GM12878 (cell line): ENCODE measurements around the gene CHP2. TPM values are rescaled to one million over a fixed set of nuclear protein-coding genes. Genes with fewer than 3 reads are reported as not detected.

Source experiments
- ATAC-seq: fragments of 200-7000 bp; cut with Tn5 transposase; 3 replicates; pipeline ENCODE4 v1.9.1; 2020; ENCODE audit warnings: mild to moderate bottlenecking, moderate library complexity
- BruUV-seq: library from RNA; stranded (reverse); fragments of 400-500 nt; replicated peaks from 2 replicates; lab custom pipeline; 2021; lab: Mats Ljungman, UMichigan
- CTCF ChIA-PET: fragments of 300-600 bp; sonication (Branson Sonifier 250); formaldehyde crosslinking; extraction: SDS; loops from one replicate; lab custom pipeline; 2021; ENCODE audit warnings: inconsistent platforms; lab: Yijun Ruan, JAX
- POLR2A ChIA-PET: fragments of 350-600 bp; formaldehyde crosslinking; extraction: SDS; loops from one replicate; lab custom pipeline; 2021; ENCODE audit warnings: inconsistent platforms; lab: Charles Lee
- RAD21 ChIA-PET: fragments of 300-600 bp; sonication (Branson Sonifier 250); formaldehyde crosslinking; loops from one replicate; lab custom pipeline; 2023; ENCODE audit warnings: antibody characterized with exemption; ENCODE audit not compliant: unreplicated experiment; lab: Charles Lee
- SMC1A ChIA-PET: fragments of 300-600 bp; sonication (Branson Sonifier 250); formaldehyde crosslinking; loops from one replicate; lab custom pipeline; 2023; ENCODE audit not compliant: unreplicated experiment, uncharacterized antibody; lab: Charles Lee
- DNase-seq: peaks from one replicate; pipeline ENCODE4 v3.0.0-alpha.2; 2011; ENCODE audit warnings: low read depth, low spot score
- FAIRE-seq: peaks from 3 replicates; lab custom pipeline; 2011; peaks lifted over from hg19 to GRCh38; lab: Jason Lieb, UNC
- H2AFZ ChIP-seq: 2 replicates; pipeline ENCODE4 v1.6.0; 2011; ENCODE audit warnings: low read depth, low read length, control low read depth; ENCODE audit not compliant: control insufficient read depth
- H3K27ac ChIP-seq: 2 replicates; pipeline ENCODE4 v1.5.1; 2011; ENCODE audit warnings: control low read depth; ENCODE audit not compliant: control insufficient read depth, insufficient read depth
- H3K27me3 ChIP-seq, 2 experiments: replicated peaks in 1 of 2; 2 replicates each; pipeline versions ENCODE4 v1.6.0 to v1.6.1; 2011; ENCODE audit warnings: low read length in 1 of 2; ENCODE audit not compliant: control insufficient read depth in 2 of 2, insufficient read depth in 2 of 2
- H3K36me3 ChIP-seq, 2 experiments: 2 replicates each; pipeline ENCODE4 v1.5.1; 2011; ENCODE audit warnings: low read length in 1 of 2; ENCODE audit not compliant: control insufficient read depth in 2 of 2, insufficient read depth in 2 of 2
- H3K4me1 ChIP-seq: 2 replicates; pipeline ENCODE4 v1.6.1; 2011; ENCODE audit warnings: mild to moderate bottlenecking, low read length, moderate library complexity, mixed read lengths; ENCODE audit not compliant: control insufficient read depth, insufficient read depth
- H3K4me2 ChIP-seq: 2 replicates; pipeline ENCODE4 v1.6.0; 2011; ENCODE audit warnings: control low read depth; ENCODE audit not compliant: control insufficient read depth, insufficient read depth
- H3K4me3 ChIP-seq: fragments of 200-600 bp; sonication (generic); 2 replicates; pipeline ENCODE4 v1.5.1; 2016
- H3K79me2 ChIP-seq: 2 replicates; pipeline ENCODE4 v1.6.0; 2011; ENCODE audit warnings: low read length; ENCODE audit not compliant: control insufficient read depth, insufficient read depth
- H3K9ac ChIP-seq: 2 replicates; pipeline ENCODE4 v1.8.0; 2011; ENCODE audit warnings: low read length, control low read depth, mixed read lengths; ENCODE audit not compliant: control insufficient read depth, insufficient read depth
- H3K9me3 ChIP-seq: replicated peaks from 3 replicates; pipeline ENCODE4 v1.5.1; 2011; ENCODE audit warnings: mild to moderate bottlenecking, low read length; ENCODE audit not compliant: control insufficient read depth, insufficient read depth
- H4K20me1 ChIP-seq: 2 replicates; pipeline ENCODE4 v1.6.0; 2011; ENCODE audit not compliant: control insufficient read depth, insufficient read depth
- EED ChIP-seq: sonication (generic); IDR thresholded peaks from 2 replicates; pipeline ENCODE4 v1.6.1; 2016; ENCODE audit warnings: antibody characterized with exemption, low read depth
- ELK1 ChIP-seq: IDR thresholded peaks from 2 replicates; pipeline ENCODE4 v1.6.1; 2012; ENCODE audit warnings: low read depth, low read length, improper control_type of control experiment
- FOXK2 ChIP-seq: fragments of 450-650 bp; IDR thresholded peaks from 2 replicates; pipeline ENCODE4 v1.6.1; 2017; ENCODE audit warnings: mild to moderate bottlenecking, moderate library complexity
- IKZF1 ChIP-seq: fragments of 450-650 bp; conservative IDR thresholded peaks from 2 replicates; pipeline ENCODE4 v1.6.1; 2017; ENCODE audit warnings: antibody characterized with exemption, mild to moderate bottlenecking
- IKZF2 ChIP-seq, 2 experiments: fragments of 450-650 bp; IDR thresholded peaks; 2 replicates each; pipeline ENCODE4 v1.6.1; 2017; ENCODE audit warnings: mild to moderate bottlenecking in 2 of 2, moderate library complexity in 2 of 2
- MLLT1 ChIP-seq: fragments of 450-650 bp; IDR thresholded peaks from 2 replicates; pipeline ENCODE4 v1.6.1; 2016; ENCODE audit warnings: mild to moderate bottlenecking
- NFYA ChIP-seq: IDR thresholded peaks from 2 replicates; pipeline ENCODE4 v1.6.1; 2011; ENCODE audit warnings: low read depth, mild to moderate bottlenecking, low read length, improper control_type of control experiment, borderline replicate concordance
- PAX5 ChIP-seq: IDR thresholded peaks from 2 replicates; pipeline ENCODE4 v1.6.1; 2011; ENCODE audit warnings: low read depth, low read length, borderline replicate concordance
- POLR2AphosphoS5 ChIP-seq: IDR thresholded peaks from 2 replicates; pipeline ENCODE4 v1.6.1; 2011; ENCODE audit warnings: mild to moderate bottlenecking, low read length, inconsistent platforms
- RCOR1 ChIP-seq: conservative IDR thresholded peaks from 2 replicates; pipeline ENCODE4 v1.6.1; 2012; ENCODE audit warnings: low read depth, low read length, improper control_type of control experiment
- RUNX3 ChIP-seq: IDR thresholded peaks from 2 replicates; pipeline ENCODE4 v1.6.1; 2012; ENCODE audit warnings: low read length, inconsistent platforms
- SKIL ChIP-seq: fragments of 450-650 bp; IDR thresholded peaks from 2 replicates; pipeline ENCODE4 v1.6.1; 2017; ENCODE audit warnings: mild to moderate bottlenecking, low read depth, inconsistent platforms; ENCODE audit not compliant: poor library complexity, severe bottlenecking
- SMAD1 ChIP-seq: fragments of 450-650 bp; IDR thresholded peaks from 2 replicates; pipeline ENCODE4 v1.6.1; 2018; ENCODE audit warnings: mild to moderate bottlenecking, low read depth; ENCODE audit not compliant: partially characterized antibody
- SPI1 ChIP-seq: IDR thresholded peaks from 2 replicates; pipeline ENCODE4 v1.6.1; 2011; ENCODE audit warnings: low read depth, mild to moderate bottlenecking, low read length, moderate library complexity, borderline replicate concordance; ENCODE audit not compliant: insufficient read depth
- TAF1 ChIP-seq: IDR thresholded peaks from 2 replicates; pipeline ENCODE4 v1.6.1; 2011; ENCODE audit warnings: mild to moderate bottlenecking, low read depth, low read length, borderline replicate concordance
- TCF3 ChIP-seq: IDR thresholded peaks from 2 replicates; pipeline ENCODE4 v1.6.1; 2012; ENCODE audit warnings: low read depth, mild to moderate bottlenecking, low read length, borderline replicate concordance; ENCODE audit not compliant: insufficient read depth
- ZNF217 ChIP-seq: fragments of 450-650 bp; IDR thresholded peaks from 2 replicates; pipeline ENCODE4 v1.6.1; 2017; ENCODE audit warnings: antibody characterized with exemption, mild to moderate bottlenecking
- WGBS: methylation state at CpG from one replicate; pipeline ENCODE4 v1.1.6; 2016; ENCODE audit warnings: low lambda C conversion rate; ENCODE audit not compliant: insufficient replicate concordance, insufficient coverage; ENCODE audit errors: missing lambda C conversion rate; 5-methylcytosine and 5-hydroxymethylcytosine counted together
- in situ Hi-C: fragments of 300-500 bp; cut with MboI; formaldehyde crosslinking; loops from 9 replicates; pipeline ENCODE4 v1.14.3; 2018; ENCODE audit warnings: mixed read lengths
- intact Hi-C: fragments of 100-400 bp; cut with micrococcal nuclease; formaldehyde crosslinking; loops from one replicate; pipeline ENCODE4 v1.14.2; 2022; ENCODE audit not compliant: unreplicated experiment
- polyA plus RNA-seq, 11 experiments: library from polyadenylated mRNA; depleted of rRNA in 4 of 11; unstranded in 6 of 11; stranded (reverse) in 5 of 11; fragments of >200 nt; fragmentation: Nextera tagmentation in 4 of 11; fragmentation: Illumina TruSeq in 1 of 11; extraction: Ambion mirVana in 4 of 11; extraction: Trizol in 1 of 11; gene quantifications; 1 replicate in 1 of 11; 2 replicates in 10 of 11; pipeline versions ENCODE4 v1.2.1 to v1.2.3, GENCODE V29; 2011 to 2016; ENCODE audit warnings: inconsistent platforms in 2 of 11, missing spikeins in 2 of 11, low read depth in 1 of 11
- total RNA-seq, 4 experiments: library from RNA; depleted of rRNA in 3 of 4; stranded (reverse); fragments of >200 nt in 3 of 4; fragmentation: Illumina TruSeq in 1 of 4; extraction: Trizol in 1 of 4; gene quantifications; 2 replicates each; pipeline versions ENCODE4 v1.2.1 to v1.2.3, GENCODE V29; 2013 to 2021

CHP2 gene
- total and polyA plus RNA-seq, 10 of the 15 experiments (the other 5 are each of a cell fraction or from before 2014, with no cell fraction given), result not detected

- TF ChIP-seq SMAD1 (no peak), MLLT1 (no peak), POLR2AphosphoS5 (no peak)
These were observed 48.8 kb downstream of the CHP2 start (continued) for GRCh38 chr16:23803591-23804123.

- no peak for DNase-seq
- Histone ChIP-seq H3K4me1 (peaks cover 20% of the 10 kb centered on the region), H3K79me2 (no peaks in the 10 kb centered on the region), H3K4me3 (no peak overlapping the region), H3K4me2 (peak overlapping the region; percentile 22), H3K9me3 (no peaks in the 10 kb centered on the region), H3K9ac (no peak overlapping the region), H3K36me3 (no peaks in the 10 kb centered on the region), H3K27me3 (no peaks in the 10 kb centered on the region), H4K20me1 (no peaks in the 10 kb centered on the region), H3K27ac (no peak overlapping the region), H2AFZ (no peak overlapping the region)
- WGBS, result 33% methylated on average over 1 of the region's 1 CpG
- CTCF ChIA-PET, result interaction anchor here (0.9 to 14.9 kb wide), 8 partner anchors 18 to 446 kb away, joined by 4 to 425 read pairs (median 26); no protein-coding TSS in a partner anchor
- intact Hi-C loops (no loop called here), in situ Hi-C loops (loop anchor here (5.0 kb wide), 1 partner anchor 695 kb away; no protein-coding TSS in a partner anchor)
- TF ChIP-seq IKZF1, result peak; percentile 47
- no peak for TF ChIP-seq RCOR1
- peak; percentile 40 for TF ChIP-seq SKIL
- no peak for TF ChIP-seq ZNF217
- TF ChIP-seq SPI1, result peak; percentile 62; the same call in 1 of the 2 replicates
- peak; percentile 30 to 35; a peak in 2 of 4 replicates for TF ChIP-seq IKZF2 (IDR thresholded peaks at IDR 0.05)
- peak; percentile 43 for TF ChIP-seq RUNX3
- no peak for TF ChIP-seq ELK1
- TF ChIP-seq PAX5, result peak; percentile 68; the same call in 1 of the 2 replicates
- 0 out of 2 replicates have a peak, but pooled peaks have one; percentile 23 for TF ChIP-seq EED
- TF ChIP-seq FOXK2, result no peak
- TF ChIP-seq TAF1, result no peak
- TF ChIP-seq NFYA, result no peak
- no peak for TF ChIP-seq TCF3
- POLR2A ChIA-PET, result no interaction called here
- FAIRE-seq, result no peak
- SMC1A ChIA-PET, result interaction anchor here (0.6 to 9.1 kb wide), 17 partner anchors 15 to 701 kb away, joined by 3 to 237 read pairs (median 4); no protein-coding TSS in a partner anchor
- RAD21 ChIA-PET, result interaction anchor here (0.7 to 7.3 kb wide), 12 partner anchors 15 to 207 kb away, joined by 3 to 146 read pairs (median 7); no protein-coding TSS in a partner anchor
- ATAC-seq, result peak; percentile 68
- no TSS peak for BruUV-seq
These were observed 52.2 kb downstream of the CHP2 start for GRCh38 chr16:23807028-23807427.
